Iris pigment epithelial cell (primary cell): ENCODE data around the gene GXYLT1.
"Not testable (repeated sequence)": the region's sequence is repeated elsewhere in the genome, so short reads cannot be mapped to it uniquely, and the experiment has no call there.

ENCODE experiments used
- DNase-seq: peaks from one replicate; pipeline ENCODE4 v3.0.0-alpha.2; 2011; ENCODE audit warnings: low read depth

GXYLT1 gene

GRCh38 chr12:42144408-42145196, at the start of gene GXYLT1:
GXYLT1 (minus strand) TSS chr12:42144874; CDS start chr12:42144646, 228 bp downstream.
- peak; percentile 95 for DNase-seq

GRCh38 chr12:42192686-42193085, 48.0 kb upstream of the GXYLT1 start:
- no peak for DNase-seq

- no peak for DNase-seq
These were observed 47.6 kb upstream of the GXYLT1 start for GRCh38 chr12:42192258-42192657.

- no peak for DNase-seq
These were observed 45.7 kb upstream of the GXYLT1 start for GRCh38 chr12:42190376-42190775.

GRCh38 chr12:42188275-42188674, 43.6 kb upstream of the GXYLT1 start:
- DNase-seq = not testable (repeated sequence)

GRCh38 chr12:42187799-42188198, 43.1 kb upstream of the GXYLT1 start:
- no peak for DNase-seq

GRCh38 chr12:42186793-42187192, 42.1 kb upstream of the GXYLT1 start:
- no peak for DNase-seq

GRCh38 chr12:42182394-42182793, 37.7 kb upstream of the GXYLT1 start:
- DNase-seq = no peak

GRCh38 chr12:42180990-42181596, 36.4 kb upstream of the GXYLT1 start:
- peak; percentile 63 for DNase-seq

GRCh38 chr12:42178101-42178500, 33.4 kb upstream of the GXYLT1 start:
- DNase-seq = no peak

- DNase-seq = no peak
These were observed 30.3 kb upstream of the GXYLT1 start for GRCh38 chr12:42174978-42175377.

- DNase-seq = no peak
These were observed 29.4 kb upstream of the GXYLT1 start for GRCh38 chr12:42173961-42174521.

- no peak for DNase-seq
These were observed 28.0 kb upstream of the GXYLT1 start for GRCh38 chr12:42172441-42173210.

- DNase-seq = no peak
These were observed 23.0 kb upstream of the GXYLT1 start for GRCh38 chr12:42167711-42168110.

GRCh38 chr12:42166501-42166900, 21.8 kb upstream of the GXYLT1 start:
- DNase-seq = peak; percentile 27

GRCh38 chr12:42163913-42164312, 19.2 kb upstream of the GXYLT1 start:
- no peak for DNase-seq

- no peak for DNase-seq
These were observed 18.3 kb upstream of the GXYLT1 start for GRCh38 chr12:42162965-42163364.

- DNase-seq = peak; percentile 67
These were observed 17.5 kb upstream of the GXYLT1 start for GRCh38 chr12:42162193-42162592.

GRCh38 chr12:42161529-42161928, 16.9 kb upstream of the GXYLT1 start:
- no peak for DNase-seq

GRCh38 chr12:42156232-42156631, 11.6 kb upstream of the GXYLT1 start:
- DNase-seq = no peak

- DNase-seq = no peak
These were observed 1.0 kb upstream of the GXYLT1 start for GRCh38 chr12:42145552-42146215.

- peak; percentile 14 for DNase-seq
These were observed 499 bp upstream of the GXYLT1 start for GRCh38 chr12:42145197-42145549.
